Measurements from ENCODE around the gene CRTC3. TPM values are rescaled to one million over a fixed set of nuclear protein-coding genes. Genes with fewer than 3 reads are reported as not detected.
"Not testable (repeated sequence)": the region's sequence is repeated elsewhere in the genome, so short reads cannot be mapped to it uniquely, and the experiment has no call there.

Gene CRTC3
- total RNA-seq, 1 experiment from 2014 or later, result 3.9 TPM

DNA sequence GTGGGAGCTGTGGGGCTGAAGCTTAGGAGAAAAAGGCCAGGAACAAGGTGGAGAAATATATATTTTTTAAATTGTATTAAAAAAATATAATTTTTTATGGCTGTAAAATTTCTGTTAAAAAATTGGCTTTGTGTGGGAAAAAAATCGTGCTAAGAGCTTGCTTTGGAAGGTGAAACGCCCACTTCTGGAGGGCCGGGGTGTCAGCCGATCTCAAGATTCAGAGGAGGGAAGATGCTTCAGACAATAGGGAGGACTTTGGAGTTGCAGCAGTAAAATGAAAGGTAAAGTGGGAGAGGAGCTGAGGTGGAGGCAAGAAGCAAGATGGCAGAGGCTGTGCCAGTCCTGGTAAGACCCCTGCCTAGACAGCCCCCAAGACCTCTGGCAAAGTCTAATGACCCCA lies 141.5 kb downstream of the CRTC3 start:
- Histone ChIP-seq H4K20me1 (ENCODE audit: control insufficient read depth, insufficient read depth, insufficient read length) (no peaks in the 10 kb centered on the region), H2AFZ (ENCODE audit: low read length) (no peak overlapping the region), H2AK5ac (ENCODE audit: insufficient read length, low read length) (no peak overlapping the region), H2BK12ac (ENCODE audit: insufficient read length, low read depth, low read length) (no peak overlapping the region), H2BK5ac (ENCODE audit: insufficient read length, low read length) (no peak overlapping the region), H3T11ph (ENCODE audit: low read length) (no peak overlapping the region), H3K4ac (ENCODE audit: low read depth, low read length) (no peak overlapping the region), H3K4me1 (ENCODE audit: insufficient read depth, low read length) (no peaks in the 10 kb centered on the region), H3K9me3 (ENCODE audit: control insufficient read depth, low read depth, low read length) (no peaks in the 10 kb centered on the region), H2BK15ac (ENCODE audit: low read depth, low read length) (no peak overlapping the region), H3K27ac (ENCODE audit: insufficient read length, low read depth, low read length) (no peak overlapping the region), H3K27me3 (ENCODE audit: insufficient read depth, low read length) (no peaks in the 10 kb centered on the region), H2BK120ac (ENCODE audit: low read depth, low read length, poor library complexity, severe bottlenecking) (no peak overlapping the region), H3K79me1 (ENCODE audit: insufficient read depth, low read depth, low read length, poor library complexity, severe bottlenecking) (no peaks in the 10 kb centered on the region), H2BK20ac (ENCODE audit: low read depth, low read length, poor library complexity, severe bottlenecking) (no peak overlapping the region), H3K4me2 (ENCODE audit: insufficient read depth, insufficient read length, low read length) (no peak overlapping the region), H4K5ac (ENCODE audit: insufficient read length, low read depth, low read length) (no peak overlapping the region), H3K56ac (ENCODE audit: insufficient read length, low read depth, low read length) (no peak overlapping the region), H3K23ac (ENCODE audit: insufficient read length, low read depth, low read length) (no peak overlapping the region), H3K18ac (ENCODE audit: insufficient read length, low read depth, low read length) (no peak overlapping the region), H3K79me2 (ENCODE audit: insufficient read depth, low read length) (no peaks in the 10 kb centered on the region), H3K23me2 (ENCODE audit: insufficient read length, low read depth, low read length, poor library complexity, severe bottlenecking) (no peaks in the 10 kb centered on the region), H3K14ac (ENCODE audit: insufficient read depth, low read length) (no peak overlapping the region), H3K9ac (ENCODE audit: extremely low read depth, insufficient read length, low read length) (no peak overlapping the region), H4K8ac (replicated peaks; ENCODE audit: insufficient read length, low read depth, low read length) (no peak overlapping the region), H4K91ac (ENCODE audit: insufficient read length, low read depth, low read length) (no peak overlapping the region)
- no peaks in the 10 kb centered on the region for H3K9me3 Mint-ChIP-seq
- TF ChIP-seq CTCF (conservative IDR thresholded peaks at IDR 0.05), result no peak
- no peak overlapping the region for H3K4me3 Mint-ChIP-seq
- WGBS (ENCODE audit: extremely low coverage, insufficient read length, low lambda C conversion rate), result no CpG with 5 or more reads among the region's 4 CpGs
- DNase-seq, result no peak
- H3K27ac Mint-ChIP-seq, result peak overlapping the region in 2 of 3 experiments; percentile 47 to 80; a peak in 1 of 7 replicates
- H3K27me3 Mint-ChIP-seq (ENCODE audit: low read depth), result peaks cover 2% of the 10 kb centered on the region
- no peaks in the 10 kb centered on the region for H3K4me1 Mint-ChIP-seq
- H3K36me3 Mint-ChIP-seq (ENCODE audit: insufficient read depth in 1 of 3, low read depth in 3 of 3), result no peaks in the 10 kb centered on the region

DNA sequence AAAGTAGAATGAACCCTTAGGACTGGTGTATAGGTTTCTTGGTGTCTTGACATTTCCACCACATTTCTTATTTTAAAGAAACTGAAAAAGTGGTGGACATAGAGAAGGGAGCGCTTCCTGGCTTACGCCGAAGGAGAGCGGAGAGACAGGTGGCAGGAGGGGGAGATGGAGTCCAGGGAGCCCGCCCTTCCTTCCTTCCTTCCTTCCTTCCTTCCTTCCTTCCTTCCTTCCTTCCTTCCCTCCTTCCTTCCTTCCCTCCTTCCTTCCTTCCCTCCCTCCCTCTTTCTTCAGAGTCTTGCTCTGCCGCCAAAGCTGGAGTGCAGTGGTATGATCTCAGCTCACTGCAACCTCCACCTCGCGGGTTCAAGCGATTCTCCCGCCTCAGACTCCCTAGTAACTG lies 143.6 kb downstream of the CRTC3 start:
- not testable (repeated sequence) for H4K5ac ChIP-seq (ENCODE audit: insufficient read length, low read depth, low read length); H3K4me1 ChIP-seq (ENCODE audit: insufficient read depth, low read length); H2BK120ac ChIP-seq (ENCODE audit: low read depth, low read length, poor library complexity, severe bottlenecking); H3K79me1 ChIP-seq (ENCODE audit: insufficient read depth, low read depth, low read length, poor library complexity, severe bottlenecking); H3K9me3 Mint-ChIP-seq; H2BK15ac ChIP-seq (ENCODE audit: low read depth, low read length); H2BK20ac ChIP-seq (ENCODE audit: low read depth, low read length, poor library complexity, severe bottlenecking); H3K23me2 ChIP-seq (ENCODE audit: insufficient read length, low read depth, low read length, poor library complexity, severe bottlenecking); H3K27me3 ChIP-seq (ENCODE audit: insufficient read depth, low read length); H2BK12ac ChIP-seq (ENCODE audit: insufficient read length, low read depth, low read length); H3K4me3 Mint-ChIP-seq; H3K14ac ChIP-seq (ENCODE audit: insufficient read depth, low read length); H4K8ac ChIP-seq (replicated peaks; ENCODE audit: insufficient read length, low read depth, low read length); H3K27ac Mint-ChIP-seq; H2AK5ac ChIP-seq (ENCODE audit: insufficient read length, low read length); DNase-seq; H3K9me3 ChIP-seq (ENCODE audit: control insufficient read depth, low read depth, low read length); H2BK5ac ChIP-seq (ENCODE audit: insufficient read length, low read length); H3K36me3 Mint-ChIP-seq (ENCODE audit: insufficient read depth in 1 of 3, low read depth in 3 of 3); H3K79me2 ChIP-seq (ENCODE audit: insufficient read depth, low read length); H3K4me2 ChIP-seq (ENCODE audit: insufficient read depth, insufficient read length, low read length); H3K4me1 Mint-ChIP-seq; H4K20me1 ChIP-seq (ENCODE audit: control insufficient read depth, insufficient read depth, insufficient read length); H3K27ac ChIP-seq (ENCODE audit: insufficient read length, low read depth, low read length); H3K27me3 Mint-ChIP-seq (ENCODE audit: low read depth); H3K4ac ChIP-seq (ENCODE audit: low read depth, low read length); H3K56ac ChIP-seq (ENCODE audit: insufficient read length, low read depth, low read length); H2AFZ ChIP-seq (ENCODE audit: low read length); H3K18ac ChIP-seq (ENCODE audit: insufficient read length, low read depth, low read length); H4K91ac ChIP-seq (ENCODE audit: insufficient read length, low read depth, low read length); H3T11ph ChIP-seq (ENCODE audit: low read length); H3K23ac ChIP-seq (ENCODE audit: insufficient read length, low read depth, low read length); H3K9ac ChIP-seq (ENCODE audit: extremely low read depth, insufficient read length, low read length)
- no CpG with 5 or more reads among the region's 10 CpGs for WGBS (ENCODE audit: extremely low coverage, insufficient read length, low lambda C conversion rate)
